CD4-positive, alpha-beta T cell treated with Interleukin-17A for 4 hours (primary cell): ENCODE results near the gene CLMP.
A peak's percentile ranks its signal among the peaks of the same experiment; 100 is the strongest.
"Not testable (repeated sequence)": the region's sequence is repeated elsewhere in the genome, so short reads cannot be mapped to it uniquely, and the experiment has no call there.

Experiments
- DNase-seq: peaks from one replicate; pipeline ENCODE4 v3.0.0-alpha.2; 2020; ENCODE audit warnings: mixed read lengths

The CLMP gene

DNA sequence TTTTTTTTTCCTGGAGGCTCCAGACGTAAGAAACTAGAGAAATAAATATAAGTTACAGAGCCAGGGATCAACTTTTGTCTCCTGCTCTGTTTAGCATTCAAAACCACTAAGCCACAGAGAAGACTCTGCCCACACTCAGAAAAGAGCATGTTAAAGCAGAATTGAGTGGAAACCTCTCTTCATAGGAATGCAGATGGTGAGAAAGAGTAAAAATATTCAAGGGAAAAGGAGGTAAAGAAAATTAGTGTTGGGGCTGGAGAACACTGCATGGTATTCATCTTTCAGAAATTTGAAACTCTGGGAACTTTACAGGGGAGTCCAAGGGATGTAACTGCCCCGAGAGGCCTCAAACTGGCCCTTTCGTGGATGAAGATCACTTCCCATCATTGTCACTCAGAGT, 65.1 kb downstream of the CLMP start:
- no peak for DNase-seq

GRCh38 chr11:123125169-123125568, 69.9 kb downstream of the CLMP start:
- no peak for DNase-seq

GRCh38 chr11:123122852-123123251, 72.2 kb downstream of the CLMP start:
- DNase-seq: no peak

DNA sequence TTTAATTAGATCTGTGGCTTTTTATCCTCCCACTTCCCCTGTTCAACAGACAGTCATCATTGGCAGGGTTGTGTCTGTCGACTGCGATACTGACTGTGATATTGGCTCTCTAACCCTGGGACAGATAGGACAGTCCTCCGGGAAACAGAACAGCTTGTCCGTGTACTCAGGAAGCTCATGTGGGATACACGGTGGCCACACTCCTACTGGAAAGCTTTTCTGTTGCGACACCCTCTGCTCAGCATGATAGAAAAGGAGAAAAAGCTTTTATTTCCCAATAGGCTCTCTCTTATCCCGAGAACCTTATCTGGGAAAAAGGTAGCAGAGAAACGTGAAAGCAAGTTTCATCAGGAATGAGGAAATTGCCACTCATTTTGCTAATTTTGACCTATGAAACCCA, 72.7 kb downstream of the CLMP start:
- no peak for DNase-seq

- no peak for DNase-seq
Observed at GRCh38 chr11:123116486-123116885, 78.6 kb downstream of the CLMP start.

- DNase-seq: no peak
Observed at GRCh38 chr11:123111465-123111864, 83.6 kb downstream of the CLMP start.

DNA sequence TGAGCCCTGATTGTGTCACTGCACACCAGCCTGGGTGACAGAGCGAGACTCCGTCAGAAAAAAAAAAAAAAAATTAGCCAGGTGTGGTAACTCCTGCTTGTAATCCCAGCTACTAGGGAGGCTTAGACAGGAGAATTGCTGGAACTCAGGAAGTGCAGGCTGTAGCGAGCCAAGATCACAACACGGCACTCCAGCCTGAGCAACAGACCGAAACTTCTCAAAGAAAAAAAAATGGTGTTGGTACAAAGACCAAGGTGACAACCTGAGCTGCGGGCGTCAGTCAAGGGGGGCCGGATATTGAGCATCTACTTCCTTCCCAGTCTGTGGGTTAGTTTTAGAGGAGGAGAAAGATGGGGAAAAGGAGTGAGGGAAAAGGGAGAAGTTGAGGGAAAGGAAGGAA, 84.7 kb downstream of the CLMP start:
- peak; percentile 21 for DNase-seq

GRCh38 chr11:123107945-123108495, 87.0 kb downstream of the CLMP start:
- DNase-seq: no peak

DNA sequence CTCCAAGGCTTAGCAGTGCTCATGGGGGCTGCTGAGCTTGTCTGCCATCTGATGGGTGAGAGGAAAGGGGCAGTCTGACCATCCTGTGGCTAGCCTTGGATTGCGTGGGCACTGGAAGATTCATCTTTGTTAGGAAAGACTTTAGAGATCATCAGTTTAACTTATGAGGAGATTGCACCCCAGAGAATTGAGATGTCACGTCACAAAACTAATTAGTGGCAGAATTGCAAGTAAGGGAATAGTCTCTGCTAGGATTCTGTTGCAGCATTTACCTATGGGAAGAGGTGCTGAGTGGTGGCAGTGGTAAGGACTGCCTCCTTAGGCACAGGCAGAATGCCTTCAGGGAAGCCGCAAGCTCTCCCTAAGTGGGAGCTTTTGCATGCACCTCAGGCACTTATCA, 90.4 kb downstream of the CLMP start:
- no peak for DNase-seq

DNA sequence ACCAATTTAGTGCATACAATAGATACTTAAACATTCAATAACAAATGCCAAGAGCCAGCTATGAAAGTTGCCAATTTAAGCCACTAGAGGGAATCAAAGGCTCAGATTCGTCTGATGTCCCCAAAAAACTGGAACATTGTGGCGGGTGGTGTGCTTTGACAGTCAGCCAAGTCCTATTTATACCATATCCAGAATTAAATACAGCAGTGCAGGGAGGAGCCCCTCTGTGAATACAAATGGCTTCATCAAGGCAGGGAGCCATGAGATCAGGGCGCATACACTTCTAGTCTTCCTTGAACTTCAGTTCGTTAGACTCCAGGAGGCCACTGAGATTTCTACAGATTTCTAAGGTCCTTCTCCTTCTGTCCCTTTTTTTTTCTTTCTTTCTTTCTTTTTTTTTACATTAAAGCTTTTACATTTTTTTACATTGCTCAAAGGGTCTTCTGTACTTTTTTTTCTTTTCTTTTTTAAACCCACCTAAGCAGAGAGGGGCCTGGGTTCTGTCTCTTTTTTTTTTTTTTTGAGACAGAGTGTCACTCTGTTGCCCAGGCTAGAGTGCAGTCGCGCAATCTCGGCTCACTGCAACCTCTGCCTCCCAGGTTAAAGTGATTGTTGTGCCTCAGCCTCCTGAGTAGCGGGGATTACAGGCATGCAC, 91.6 kb downstream of the CLMP start:
- peak; percentile 58 for DNase-seq

DNA sequence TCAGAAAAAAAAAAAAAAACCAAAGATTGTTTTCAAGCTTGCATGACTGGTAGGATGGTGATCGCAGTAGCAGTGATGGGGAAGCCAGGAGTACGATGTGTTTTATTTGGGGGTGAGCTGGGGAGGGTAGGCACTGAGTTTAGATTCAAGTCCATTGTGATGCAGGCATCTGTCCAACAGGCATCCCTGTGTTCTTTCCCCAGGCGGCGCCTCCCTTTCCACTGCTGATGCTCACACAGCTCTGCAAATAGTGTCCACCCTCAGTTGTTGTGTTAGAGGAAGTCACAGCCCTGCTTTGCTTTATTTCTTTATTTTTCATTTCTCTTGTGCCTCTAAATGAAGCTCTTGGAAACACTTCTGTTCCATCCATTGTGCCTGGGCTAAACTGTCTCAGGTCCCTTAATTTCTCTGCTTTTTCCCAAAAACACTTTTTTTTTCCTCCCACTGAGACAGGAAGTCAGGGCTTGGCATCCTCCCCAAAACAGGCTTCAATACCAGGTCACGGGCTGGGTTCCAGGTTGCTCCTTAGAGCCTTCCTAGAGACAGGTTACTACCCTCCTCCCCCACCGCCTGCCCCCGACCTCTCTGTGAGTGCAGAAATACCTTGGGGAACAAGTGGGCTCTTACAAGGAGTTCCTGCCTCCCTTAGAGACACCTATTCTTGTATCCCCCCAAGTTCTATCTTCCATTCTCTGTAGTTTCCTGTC, 94.5 kb downstream of the CLMP start:
- peak; percentile 29 for DNase-seq

GRCh38 chr11:123098990-123099389, 96.1 kb downstream of the CLMP start:
- DNase-seq: no peak

GRCh38 chr11:123093739-123094138, 101.3 kb downstream of the CLMP start:
- no peak for DNase-seq

DNA sequence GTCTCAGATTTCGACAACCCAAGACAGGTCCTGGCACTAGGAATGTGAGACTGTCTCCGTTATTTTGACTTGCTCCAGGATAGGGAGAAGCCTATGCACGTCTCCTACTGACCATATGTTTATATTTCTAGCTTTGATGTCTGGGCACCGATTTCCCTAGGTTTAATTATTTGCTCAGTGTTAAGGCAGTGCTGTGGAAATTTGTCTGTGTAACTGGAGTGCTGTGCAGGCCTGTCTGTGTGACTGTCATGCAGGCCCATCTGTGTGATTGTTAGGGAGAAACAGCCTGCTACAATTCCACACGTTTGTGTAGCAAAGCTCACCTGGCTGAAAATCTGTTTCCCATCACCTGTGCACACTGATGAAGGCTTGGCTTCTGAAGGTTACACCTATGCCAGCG, 103.5 kb downstream of the CLMP start:
- DNase-seq: no peak

- DNase-seq: not testable (repeated sequence)
Observed at GRCh38 chr11:123090168-123090567, 104.9 kb downstream of the CLMP start.

DNA sequence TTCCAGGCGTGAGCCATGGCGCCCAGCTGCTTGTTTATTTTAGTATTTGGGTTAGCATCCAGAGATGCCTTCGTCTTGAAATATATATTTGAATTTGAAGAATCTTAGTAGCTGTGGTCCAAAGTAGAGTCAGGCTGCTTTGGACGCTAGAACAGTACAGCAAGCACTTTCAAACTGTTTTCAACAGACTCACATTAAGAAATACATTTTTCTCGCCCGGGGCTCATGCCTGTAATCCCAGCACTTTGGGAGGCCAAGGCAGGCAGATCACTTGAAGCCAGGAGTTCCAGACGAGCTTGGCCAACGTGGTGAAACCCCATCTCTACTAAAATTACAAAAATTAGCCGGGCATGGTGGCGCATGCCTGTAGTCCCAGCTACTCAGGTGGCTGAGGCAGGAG, 106.2 kb downstream of the CLMP start:
- not testable (repeated sequence) for DNase-seq

- DNase-seq: peak; percentile 40
Observed at GRCh38 chr11:123087657-123088056, 107.4 kb downstream of the CLMP start.

DNA sequence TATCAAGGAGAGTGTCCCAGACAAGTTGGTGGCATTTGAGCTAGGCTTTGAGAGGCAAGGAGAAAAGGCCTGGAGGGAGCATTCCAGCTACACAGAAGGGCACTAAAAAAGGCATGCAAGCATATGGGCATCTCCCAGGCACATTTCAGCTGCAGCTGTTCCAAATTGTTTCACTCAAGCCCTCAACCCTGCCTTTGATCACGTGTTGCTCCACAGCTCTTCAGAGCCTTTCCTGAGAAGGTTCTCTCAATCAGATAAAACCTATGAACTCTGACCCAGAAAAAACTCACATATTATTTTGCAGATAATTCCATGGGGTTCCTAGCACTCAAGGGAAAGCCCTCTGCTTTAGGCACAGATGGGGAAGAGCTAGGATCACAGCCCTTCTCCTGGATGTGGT, 108.7 kb downstream of the CLMP start:
- peak; percentile 36 for DNase-seq

GRCh38 chr11:123085497-123085896, 109.6 kb downstream of the CLMP start:
- DNase-seq: no peak

GRCh38 chr11:123084454-123084853, 110.6 kb downstream of the CLMP start:
- no peak for DNase-seq

- DNase-seq: peak; percentile 89
Observed at GRCh38 chr11:123083623-123084029, 111.4 kb downstream of the CLMP start.

DNA sequence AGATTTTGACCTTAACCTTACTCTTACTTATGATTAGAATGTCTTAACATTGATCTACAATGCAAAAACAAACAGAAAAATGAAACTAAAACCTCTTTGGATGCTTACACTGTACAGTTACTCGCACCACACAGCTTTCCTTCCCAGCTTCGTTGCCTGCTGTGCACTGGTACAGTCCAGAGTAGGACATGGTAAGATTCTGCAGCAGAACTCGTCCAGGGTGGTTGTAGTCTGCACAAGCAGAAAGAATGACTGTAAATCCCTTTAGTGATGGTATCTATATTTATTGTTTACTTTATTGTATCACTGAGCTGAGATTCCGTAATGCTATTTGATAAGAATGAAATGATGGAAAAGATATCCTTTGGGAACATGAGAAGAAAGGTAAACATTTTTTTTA, 112.1 kb downstream of the CLMP start:
- DNase-seq: peak; percentile 33

DNA sequence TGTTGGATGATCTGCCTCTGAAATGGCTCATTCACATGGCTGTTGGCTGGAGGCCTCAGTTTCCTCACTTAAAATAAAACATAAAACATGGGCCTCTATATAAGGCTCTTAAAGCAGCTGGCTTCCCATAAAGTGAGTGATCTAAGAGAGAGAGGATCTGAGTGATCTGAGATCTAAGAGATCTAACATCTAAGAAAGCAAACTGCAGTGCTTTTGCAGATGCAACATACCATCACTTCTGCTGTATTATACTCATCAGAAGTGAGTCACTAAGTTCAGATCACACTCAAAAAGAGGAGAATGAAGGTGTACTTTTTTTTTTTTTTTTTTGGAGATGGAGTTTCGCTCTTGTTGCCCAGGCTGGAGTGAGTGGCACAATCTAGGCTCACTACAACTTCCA, 115.0 kb downstream of the CLMP start:
- DNase-seq: no peak

- DNase-seq: no peak
Observed at GRCh38 chr11:123076484-123076883, 118.6 kb downstream of the CLMP start.
